NK-92 (cell line): ENCODE data around the gene THSD7B.
"Not testable (repeated sequence)": the region's sequence is repeated elsewhere in the genome, so short reads cannot be mapped to it uniquely, and the experiment has no call there.

Experiments
- DNase-seq: peaks from one replicate; lab custom pipeline; 2025; ENCODE audit not compliant: unreplicated experiment; lab: John Stamatoyannopoulos, UW

Gene THSD7B, protein sequence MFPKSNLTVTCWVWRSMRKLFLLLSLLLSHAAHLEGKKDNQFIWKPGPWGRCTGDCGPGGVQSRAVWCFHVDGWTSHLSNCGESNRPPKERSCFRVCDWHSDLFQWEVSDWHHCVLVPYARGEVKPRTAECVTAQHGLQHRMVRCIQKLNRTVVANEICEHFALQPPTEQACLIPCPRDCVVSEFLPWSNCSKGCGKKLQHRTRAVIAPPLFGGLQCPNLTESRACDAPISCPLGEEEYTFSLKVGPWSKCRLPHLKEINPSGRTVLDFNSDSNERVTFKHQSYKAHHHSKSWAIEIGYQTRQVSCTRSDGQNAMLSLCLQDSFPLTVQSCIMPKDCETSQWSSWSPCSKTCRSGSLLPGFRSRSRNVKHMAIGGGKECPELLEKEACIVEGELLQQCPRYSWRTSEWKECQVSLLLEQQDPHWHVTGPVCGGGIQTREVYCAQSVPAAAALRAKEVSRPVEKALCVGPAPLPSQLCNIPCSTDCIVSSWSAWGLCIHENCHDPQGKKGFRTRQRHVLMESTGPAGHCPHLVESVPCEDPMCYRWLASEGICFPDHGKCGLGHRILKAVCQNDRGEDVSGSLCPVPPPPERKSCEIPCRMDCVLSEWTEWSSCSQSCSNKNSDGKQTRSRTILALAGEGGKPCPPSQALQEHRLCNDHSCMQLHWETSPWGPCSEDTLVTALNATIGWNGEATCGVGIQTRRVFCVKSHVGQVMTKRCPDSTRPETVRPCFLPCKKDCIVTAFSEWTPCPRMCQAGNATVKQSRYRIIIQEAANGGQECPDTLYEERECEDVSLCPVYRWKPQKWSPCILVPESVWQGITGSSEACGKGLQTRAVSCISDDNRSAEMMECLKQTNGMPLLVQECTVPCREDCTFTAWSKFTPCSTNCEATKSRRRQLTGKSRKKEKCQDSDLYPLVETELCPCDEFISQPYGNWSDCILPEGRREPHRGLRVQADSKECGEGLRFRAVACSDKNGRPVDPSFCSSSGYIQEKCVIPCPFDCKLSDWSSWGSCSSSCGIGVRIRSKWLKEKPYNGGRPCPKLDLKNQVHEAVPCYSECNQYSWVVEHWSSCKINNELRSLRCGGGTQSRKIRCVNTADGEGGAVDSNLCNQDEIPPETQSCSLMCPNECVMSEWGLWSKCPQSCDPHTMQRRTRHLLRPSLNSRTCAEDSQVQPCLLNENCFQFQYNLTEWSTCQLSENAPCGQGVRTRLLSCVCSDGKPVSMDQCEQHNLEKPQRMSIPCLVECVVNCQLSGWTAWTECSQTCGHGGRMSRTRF (N-terminal part only)

GRCh38 chr2:136765256-136766072, at the start of gene THSD7B:
THSD7B (plus strand) TSS chr2:136765545; CDS start chr2:136882179, 116,634 bp downstream.
- no peak for DNase-seq

DNA sequence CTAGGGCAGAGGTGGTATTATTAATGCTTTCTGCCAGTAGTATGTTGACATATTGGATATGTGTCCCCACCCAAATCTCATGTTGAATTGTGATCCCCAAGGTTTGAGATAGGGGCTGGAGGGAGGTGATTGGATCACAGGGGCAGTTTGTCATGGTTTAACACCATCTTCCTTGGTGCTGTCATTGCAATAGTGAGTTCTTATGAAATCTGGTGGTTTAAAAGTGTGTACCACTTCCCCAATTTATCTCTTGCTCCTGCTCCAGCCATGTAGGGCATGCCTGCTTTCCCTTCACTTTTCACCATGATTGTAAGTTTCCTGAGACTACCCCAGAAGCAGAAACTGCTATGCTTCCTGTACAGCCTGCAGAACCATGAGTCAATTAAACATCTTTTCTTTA, 47.1 kb upstream of the THSD7B start:
- no peak for DNase-seq

- no peak for DNase-seq
Measured at GRCh38 chr2:136727973-136728699, 37.2 kb upstream of the THSD7B start.

DNA sequence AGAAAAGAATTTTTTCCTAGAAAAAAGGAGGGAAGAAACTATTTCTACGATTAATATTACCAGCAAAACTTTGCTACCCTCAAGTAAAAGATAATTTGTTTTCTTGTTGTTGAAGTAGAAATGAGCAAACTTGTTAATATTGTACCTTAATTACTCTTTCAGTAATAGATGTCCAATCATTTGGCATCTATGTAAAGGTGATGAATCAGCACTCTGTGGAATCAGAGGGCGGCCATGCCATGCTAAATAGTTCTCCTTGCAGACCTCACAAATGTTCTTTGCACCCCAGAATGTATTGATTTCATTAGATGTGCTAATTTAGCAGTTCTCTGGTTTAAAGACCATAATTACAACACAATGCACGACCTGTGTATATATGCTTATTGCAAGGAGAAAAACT, 29.1 kb upstream of the THSD7B start:
- no peak for DNase-seq

DNA sequence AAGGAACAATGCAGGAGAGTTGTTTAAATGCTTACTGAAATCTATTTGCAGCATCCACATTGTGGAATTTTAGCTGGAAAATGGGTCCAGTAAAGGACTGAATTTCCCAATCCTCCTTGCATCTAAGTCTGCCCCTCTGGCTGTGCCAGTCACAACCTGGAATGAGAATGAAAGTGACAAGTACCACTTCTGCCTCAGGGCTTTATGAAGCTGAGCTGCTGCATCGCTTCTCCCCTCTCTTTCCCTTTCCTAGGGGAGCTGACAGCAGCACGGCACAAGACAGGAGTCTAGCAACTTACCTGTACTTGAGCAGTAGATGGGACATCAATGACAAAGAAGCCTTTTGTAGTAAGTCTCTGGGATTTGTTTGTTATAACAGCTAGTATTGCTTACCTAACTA, 27.3 kb upstream of the THSD7B start:
- no peak for DNase-seq

DNA sequence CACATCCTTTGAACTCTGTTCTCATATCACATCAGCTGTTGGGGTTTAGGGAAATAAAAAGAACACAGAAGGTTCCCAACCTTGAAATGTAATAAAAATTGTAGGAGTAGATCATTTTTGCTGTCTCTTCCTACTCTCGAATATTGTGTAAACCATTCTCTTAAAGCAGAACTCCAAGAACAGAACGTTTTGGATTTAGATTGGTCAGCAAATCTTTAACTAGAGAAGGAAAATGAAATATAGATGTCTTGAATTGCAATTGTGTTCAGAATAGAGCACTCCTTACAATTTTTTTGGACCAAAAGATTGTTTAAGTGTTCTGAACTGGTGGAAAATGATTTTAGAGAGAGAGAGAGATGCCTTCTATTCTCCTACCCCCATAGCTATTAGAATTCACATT, 23.9 kb upstream of the THSD7B start:
- DNase-seq = no peak

GRCh38 chr2:136750065-136750464, 15.3 kb upstream of the THSD7B start:
- DNase-seq = no peak

DNA sequence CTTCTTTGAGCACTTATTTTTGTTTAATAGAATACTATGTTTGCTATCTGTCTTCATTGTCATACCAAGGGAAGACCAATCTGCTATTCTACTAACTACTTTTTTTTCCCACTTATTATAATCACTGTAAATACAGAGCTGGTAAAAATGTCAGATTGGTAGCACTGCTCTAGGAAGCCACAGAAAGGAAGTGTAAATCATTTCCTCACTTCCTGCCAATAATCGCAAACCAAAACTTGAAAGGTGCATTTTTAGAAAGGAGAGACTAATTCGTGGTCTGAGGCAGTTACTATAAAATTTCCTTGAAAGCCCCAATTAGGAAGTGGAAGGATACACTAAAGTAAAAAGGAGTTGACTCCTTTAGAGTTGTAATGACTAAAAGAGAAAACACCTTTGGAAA, 13.9 kb upstream of the THSD7B start:
- no peak for DNase-seq

DNA sequence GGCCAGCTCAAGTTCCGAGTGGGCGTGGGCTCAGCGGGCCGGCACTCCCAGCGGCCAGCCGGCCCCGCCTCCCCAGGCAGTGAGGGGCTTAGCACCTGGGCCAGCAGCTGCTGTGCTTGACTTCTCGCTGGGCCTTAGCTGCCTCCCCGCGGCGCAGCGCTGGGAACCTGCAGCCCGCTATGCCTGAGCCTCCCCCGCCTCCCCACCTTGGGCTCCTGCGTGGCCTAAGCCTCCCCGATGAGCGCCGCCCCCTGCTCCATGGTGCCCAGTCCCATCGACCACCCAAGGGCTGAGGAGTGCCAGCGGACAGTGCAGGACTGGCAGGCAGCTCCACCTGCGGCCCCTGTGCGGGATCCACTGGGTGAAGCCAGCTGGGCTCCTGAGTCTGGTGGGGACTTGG, 6.8 kb upstream of the THSD7B start:
- not testable (repeated sequence) for DNase-seq

GRCh38 chr2:136764452-136765255, 691 bp upstream of the THSD7B start:
- no peak for DNase-seq

DNA sequence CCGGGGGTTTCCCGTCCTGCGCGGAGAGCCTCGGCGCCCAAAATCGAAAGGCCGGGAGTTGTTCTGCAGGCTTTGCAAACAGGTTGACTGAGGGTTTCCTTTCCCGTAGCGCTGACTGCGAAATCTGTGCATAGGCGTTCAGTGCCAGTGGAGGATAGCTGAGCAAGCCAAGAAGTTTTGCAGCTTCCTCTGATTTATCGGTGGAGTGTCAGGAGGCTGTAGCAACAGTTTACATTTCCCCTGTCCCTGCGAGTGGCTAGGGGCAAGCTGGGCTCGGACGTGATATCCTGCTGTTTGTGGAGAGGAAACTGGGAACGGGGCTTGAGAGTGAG, 694 bp downstream of the THSD7B start:
- DNase-seq = no peak

- no peak for DNase-seq
Measured at GRCh38 chr2:136767030-136767429, 1.7 kb downstream of the THSD7B start.

DNA sequence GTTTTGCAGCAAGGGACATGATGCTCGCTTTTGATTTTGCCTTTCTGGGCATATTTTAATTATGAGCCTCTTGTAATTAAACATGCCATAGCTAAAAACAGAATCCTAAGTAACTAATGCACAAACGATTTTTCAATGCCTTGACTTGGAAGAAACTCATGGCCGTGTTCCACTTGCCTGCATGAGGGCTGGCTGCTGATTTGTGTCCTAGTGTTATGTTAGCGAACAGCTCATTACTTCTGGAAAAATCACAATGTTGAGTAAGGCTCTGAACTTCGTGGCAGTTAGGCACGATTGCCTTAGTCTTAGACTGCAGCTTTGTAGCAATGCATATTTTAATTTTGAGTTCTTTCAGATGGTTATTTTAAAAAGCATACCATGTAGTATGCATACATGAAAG, 4.5 kb downstream of the THSD7B start:
- no peak for DNase-seq

DNA sequence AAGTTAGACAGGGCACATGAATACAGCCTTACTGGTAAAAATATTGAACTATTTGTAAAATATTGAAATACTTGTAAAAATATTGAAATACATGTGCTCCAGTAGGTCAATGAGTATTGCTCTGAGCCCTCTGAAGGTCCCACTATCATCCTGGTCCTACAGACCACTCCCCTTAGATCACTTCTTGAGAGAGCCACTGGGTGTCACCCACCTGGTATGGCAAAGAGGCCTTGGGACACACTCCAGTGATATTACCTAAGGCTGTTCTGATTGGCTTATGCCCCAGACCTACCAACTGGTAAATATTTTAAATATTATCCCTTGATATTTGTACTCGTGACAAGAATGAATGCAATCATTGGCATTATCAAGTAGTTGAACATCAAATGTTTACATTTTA, 5.0 kb downstream of the THSD7B start:
- no peak for DNase-seq

DNA sequence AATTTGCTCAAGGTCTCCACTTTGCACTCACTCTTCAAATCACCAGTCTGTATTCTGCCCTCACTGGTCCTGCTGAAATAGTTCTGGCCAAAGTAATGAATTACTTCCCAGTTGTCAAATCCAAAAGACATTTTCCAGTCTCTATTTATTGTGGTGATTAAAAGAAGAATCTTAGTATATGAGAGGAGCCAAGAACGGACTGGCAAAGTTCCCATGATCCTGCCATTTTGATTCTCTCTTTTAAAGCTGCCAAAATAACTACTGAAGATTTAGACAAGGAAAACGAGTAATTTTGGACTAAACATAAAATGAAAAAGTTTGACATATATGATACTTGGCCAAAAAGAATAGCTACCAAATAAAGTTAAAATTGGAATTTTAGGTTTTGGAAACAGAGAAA, 12.0 kb downstream of the THSD7B start:
- no peak for DNase-seq

- DNase-seq = no peak
Measured at GRCh38 chr2:136783856-136784255, 18.5 kb downstream of the THSD7B start.

- no peak for DNase-seq
Measured at GRCh38 chr2:136785215-136785614, 19.9 kb downstream of the THSD7B start.

GRCh38 chr2:136787970-136788369, 22.6 kb downstream of the THSD7B start:
- no peak for DNase-seq

DNA sequence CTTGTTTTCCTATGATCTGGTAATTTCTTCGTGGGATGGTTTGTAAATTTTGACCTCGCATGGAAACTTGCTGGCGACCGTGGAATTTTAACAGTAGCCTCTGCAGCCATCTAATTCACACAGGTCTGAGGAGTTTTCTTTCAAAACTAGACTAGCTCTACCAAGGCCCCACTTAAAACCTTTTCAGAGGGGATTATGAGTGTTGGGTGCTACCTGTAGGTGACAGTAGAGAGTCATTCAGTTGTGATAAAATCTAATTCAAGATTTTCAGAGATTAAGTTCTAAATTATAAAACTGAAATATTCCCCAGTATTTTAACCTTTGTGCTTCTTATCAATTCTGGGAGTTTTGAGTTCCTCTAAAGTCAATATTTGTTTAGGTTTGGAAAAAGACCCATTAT, 31.0 kb downstream of the THSD7B start:
- DNase-seq = no peak
